ENCODE measurements around the gene WDR90. TPM values are rescaled to one million over a fixed set of nuclear protein-coding genes. Genes with fewer than 3 reads are reported as not detected.

WDR90 gene
- total RNA-seq, 1 donor from 2014 or later, result 50.0 TPM

GRCh38 chr16:678209-678857 is 29.2 kb downstream of the WDR90 start:
- no peak for DNase-seq (ENCODE audit: low spot score in 2 of 2)
- TF ChIP-seq CTCF (IDR thresholded peaks at IDR 0.05), result no peak
- intact Hi-C loops (cut with DNase I), result no loop called here
- Histone ChIP-seq H3K27me3 (no peaks in the 10 kb centered on the region), H3K27ac (no peak overlapping the region), H3K4me1 (peaks cover 15 to 28% of the 10 kb centered on the region in 2 donors), H3K36me3 (peaks cover 18 to 20% of the 10 kb centered on the region in 2 donors), H3K4me3 (no peak overlapping the region), H3K9me3 (no peaks in the 10 kb centered on the region)

- intact Hi-C loops (cut with DNase I), result no loop called here
- Histone ChIP-seq H3K9me3 (no peaks in the 10 kb centered on the region), H3K36me3 (peaks cover 13 to 15% of the 10 kb centered on the region in 2 donors), H3K27ac (peak overlapping the region; percentile 85 to 90), H3K4me1 (peaks cover 20 to 32% of the 10 kb centered on the region in 2 donors), H3K4me3 (peak overlapping the region; percentile 89 to 90), H3K27me3 (no peaks in the 10 kb centered on the region)
- DNase-seq (ENCODE audit: low spot score in 2 of 2), result peak in 1 of 2 donors; percentile 81
- no peak for TF ChIP-seq CTCF (IDR thresholded peaks at IDR 0.05)
These were observed 30.0 kb downstream of the WDR90 start for GRCh38 chr16:678858-679813.

GRCh38 chr16:679814-680624 is 30.9 kb downstream of the WDR90 start, which contains the start of gene STUB1:
STUB1 (plus strand) TSS chr16:680410; CDS start chr16:680526, 116 bp downstream.
- peak in 1 of 2 donors; percentile 90 for DNase-seq (ENCODE audit: low spot score in 2 of 2)
- intact Hi-C loops (cut with DNase I), result loop anchor here (2.0 kb wide), 1 partner anchor 43 kb away; the partner anchor contains the start of gene METTL26
- Histone ChIP-seq H3K4me3 (peak within 1 kb of the TSS; percentile 89 to 90), H3K9me3 (no peaks in the 10 kb centered on the region), H3K27me3 (no peaks in the 10 kb centered on the region), H3K4me1 (peaks cover 20 to 38% of the 10 kb centered on the region in 2 donors), H3K27ac (peak within 1 kb of the TSS; percentile 85 to 90), H3K36me3 (peaks cover 13 to 15% of the 10 kb centered on the region in 2 donors)
- peak in 1 of 3 experiments; percentile 10 for TF ChIP-seq CTCF (IDR thresholded peaks at IDR 0.05)

GRCh38 chr16:680625-680945 is 31.4 kb downstream of the WDR90 start:
- Histone ChIP-seq H3K36me3 (peaks cover 13 to 15% of the 10 kb centered on the region in 2 donors), H3K27me3 (no peaks in the 10 kb centered on the region), H3K4me1 (peaks cover 20 to 40% of the 10 kb centered on the region in 2 donors), H3K9me3 (no peaks in the 10 kb centered on the region), H3K4me3 (peak overlapping the region; percentile 89 to 90), H3K27ac (peak overlapping the region; percentile 85 to 90)
- no peak for DNase-seq (ENCODE audit: low spot score in 2 of 2)
- TF ChIP-seq CTCF (IDR thresholded peaks at IDR 0.05), result no peak
- intact Hi-C loops (cut with DNase I), result loop anchor here (2.0 kb wide), 1 partner anchor 44 kb away; the partner anchor contains the start of gene METTL26
